HG02588 (cell line): ENCODE results near the gene FAM171A1.

Source experiments
- ATAC-seq: cut with Tn5 transposase; IDR thresholded peaks from one replicate; pipeline ENCODE4 v1.9.1; 2021; ENCODE audit warnings: mild to moderate bottlenecking, moderate library complexity; ENCODE audit not compliant: unreplicated experiment

Gene FAM171A1

DNA sequence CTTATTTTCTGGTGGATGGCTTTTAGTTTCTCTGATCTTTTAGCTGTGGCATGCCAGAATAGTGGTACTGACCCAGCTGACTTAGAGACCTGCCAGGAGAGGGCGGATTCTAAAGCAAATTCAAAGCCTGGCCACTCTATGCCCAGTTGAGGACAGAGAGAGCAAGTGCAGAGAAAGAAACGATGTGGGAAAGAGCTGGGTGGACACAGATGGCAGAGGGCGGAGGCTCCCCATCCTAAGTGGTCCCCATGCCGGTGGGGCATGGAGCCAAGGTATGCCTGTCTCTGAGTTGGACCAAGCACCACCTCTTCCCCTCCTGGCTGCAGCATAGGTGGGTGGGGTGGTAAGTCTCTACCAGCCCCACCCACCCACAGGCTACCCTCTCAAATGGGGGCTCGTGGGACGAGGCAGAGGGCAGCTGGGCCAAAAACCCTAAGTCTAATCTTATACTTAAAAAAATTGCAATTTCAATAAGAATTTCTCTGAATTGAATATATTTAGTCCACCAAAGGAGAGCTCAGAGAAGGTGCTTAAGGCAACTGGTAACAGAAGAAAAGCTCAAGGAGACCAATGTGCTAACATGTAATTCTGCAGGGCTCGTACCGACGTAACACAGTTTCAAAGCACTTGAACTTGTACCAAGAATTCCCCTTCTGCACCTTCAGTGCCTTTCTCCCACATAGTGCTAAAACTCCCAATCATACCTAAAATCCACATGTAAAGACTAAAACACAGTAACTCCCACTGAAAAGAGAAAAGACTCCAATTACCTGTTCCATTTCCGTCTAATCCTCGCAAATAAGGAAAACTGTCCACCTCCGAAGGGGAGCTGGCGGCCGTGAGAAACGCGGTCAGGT lies 116.9 kb downstream of the FAM171A1 start:
- ATAC-seq = no peak

DNA sequence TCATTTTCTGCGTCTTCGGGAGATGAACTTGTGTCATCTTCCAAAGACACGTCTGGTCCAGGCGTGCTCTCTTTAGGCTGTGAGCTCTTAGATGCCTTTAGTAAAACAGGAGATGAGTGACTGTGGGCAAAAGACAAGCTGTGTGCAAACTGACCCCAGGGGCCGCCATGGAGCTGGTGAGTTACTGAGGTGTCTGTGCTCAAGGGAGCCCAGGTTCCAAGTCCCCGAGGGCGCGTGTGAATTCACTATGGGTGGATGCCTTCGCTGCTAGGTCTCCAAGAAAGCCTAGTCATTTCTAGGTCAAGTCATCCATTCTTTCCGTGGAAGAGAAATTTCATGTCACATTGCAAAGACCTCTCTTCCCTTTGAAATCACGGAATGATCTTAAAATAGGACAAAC lies 118.7 kb downstream of the FAM171A1 start:
- no peak for ATAC-seq

DNA sequence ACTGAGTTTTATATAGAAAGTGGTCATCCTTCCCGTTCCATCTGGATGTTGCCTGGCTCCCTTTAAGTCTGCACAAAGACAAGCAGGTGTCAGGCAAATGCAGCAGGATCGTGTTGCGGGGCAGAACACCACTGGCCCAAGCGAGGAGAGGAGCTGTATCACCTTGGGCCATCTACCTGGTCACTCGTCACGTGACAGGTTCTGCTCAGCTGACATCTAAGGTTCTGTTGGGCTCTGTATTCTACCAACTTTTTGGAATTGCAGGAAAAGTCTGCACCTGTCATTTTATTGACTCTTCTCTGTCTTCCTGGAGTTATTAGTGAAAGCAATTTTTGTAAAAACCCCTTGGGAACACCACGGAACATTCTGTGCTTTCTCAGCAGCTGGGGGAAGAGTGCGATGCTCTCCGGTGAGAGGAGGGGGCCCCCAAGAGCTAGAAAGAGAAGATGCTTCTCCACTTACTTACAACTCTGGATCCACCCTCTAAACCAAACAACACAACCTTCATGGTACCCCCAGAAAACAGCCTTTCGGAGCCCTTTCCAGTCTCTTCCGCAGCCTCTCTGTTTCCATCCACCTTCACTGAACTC lies 119.2 kb downstream of the FAM171A1 start:
- no peak for ATAC-seq

DNA sequence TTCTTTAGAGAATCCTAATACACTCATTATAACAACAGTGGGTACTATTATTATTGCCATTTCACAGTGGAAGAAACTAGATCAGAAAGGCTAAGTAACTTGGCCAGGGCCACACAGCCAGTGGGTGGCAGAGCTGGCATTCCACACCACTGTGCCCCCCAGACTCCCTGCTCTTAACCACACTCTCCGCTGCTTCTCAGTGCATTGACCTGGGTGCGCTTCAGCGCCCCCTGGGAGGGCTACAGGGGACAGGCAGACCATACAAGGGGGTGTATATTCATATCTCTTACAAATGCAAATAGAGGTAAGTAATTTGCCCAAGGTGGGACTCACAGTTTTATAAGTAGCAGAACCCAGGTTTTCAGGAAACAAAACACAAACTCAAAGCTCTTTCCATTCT lies 125.6 kb downstream of the FAM171A1 start:
- no peak for ATAC-seq

DNA sequence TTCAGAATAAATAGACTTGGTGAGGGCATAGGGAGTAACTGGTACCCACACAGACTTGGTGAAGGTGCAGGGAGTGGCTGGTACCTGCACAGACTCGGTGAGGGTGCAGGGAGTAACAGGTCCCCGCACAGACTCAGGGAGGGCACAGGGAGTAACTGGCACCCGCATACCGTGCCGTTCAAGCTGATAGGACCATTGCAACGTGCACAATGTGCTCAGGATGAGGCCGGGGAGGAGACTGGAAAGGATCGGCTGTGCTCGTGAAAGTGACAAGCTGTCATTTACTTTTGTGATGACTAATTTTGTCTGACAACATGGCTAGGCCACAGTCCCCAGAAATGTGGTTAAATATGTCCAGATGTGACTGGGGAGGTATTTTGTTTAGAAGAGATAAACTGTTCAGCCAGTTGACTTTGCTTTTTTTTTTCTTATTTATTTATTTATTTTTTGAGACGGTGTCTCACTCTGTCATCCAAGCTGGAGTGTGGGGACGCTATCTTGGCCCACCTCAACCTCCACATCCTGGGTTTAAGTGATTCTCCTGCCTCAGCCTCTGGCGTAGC lies 126.4 kb downstream of the FAM171A1 start:
- ATAC-seq = no peak

DNA sequence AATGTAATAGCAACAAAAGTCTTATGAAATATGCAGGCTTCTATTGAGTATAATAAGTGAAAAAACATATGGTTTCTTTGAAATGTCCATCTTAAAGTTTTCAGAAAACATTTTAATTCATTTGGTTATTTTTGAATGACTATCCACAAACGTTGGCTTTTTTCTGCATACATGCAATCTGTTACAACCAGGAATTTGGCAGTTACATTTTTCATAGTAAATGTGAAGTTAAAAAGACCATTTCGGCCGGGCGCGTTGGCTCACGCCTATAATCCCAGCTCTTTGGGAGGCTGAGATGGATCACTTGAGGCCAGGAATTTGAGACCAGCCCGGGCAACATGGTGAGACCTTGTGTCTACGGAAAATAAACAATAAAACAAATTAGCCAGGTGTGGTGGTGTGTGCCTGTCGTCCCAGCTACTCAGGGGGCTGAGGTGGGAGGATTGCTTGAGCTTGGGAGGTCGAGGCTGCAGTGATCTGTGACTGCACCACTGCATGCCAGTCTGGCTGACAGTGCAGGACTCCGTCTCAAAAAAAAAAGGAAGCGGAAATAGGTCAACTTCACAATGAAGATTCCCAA lies 128.7 kb downstream of the FAM171A1 start:
- ATAC-seq = no peak

DNA sequence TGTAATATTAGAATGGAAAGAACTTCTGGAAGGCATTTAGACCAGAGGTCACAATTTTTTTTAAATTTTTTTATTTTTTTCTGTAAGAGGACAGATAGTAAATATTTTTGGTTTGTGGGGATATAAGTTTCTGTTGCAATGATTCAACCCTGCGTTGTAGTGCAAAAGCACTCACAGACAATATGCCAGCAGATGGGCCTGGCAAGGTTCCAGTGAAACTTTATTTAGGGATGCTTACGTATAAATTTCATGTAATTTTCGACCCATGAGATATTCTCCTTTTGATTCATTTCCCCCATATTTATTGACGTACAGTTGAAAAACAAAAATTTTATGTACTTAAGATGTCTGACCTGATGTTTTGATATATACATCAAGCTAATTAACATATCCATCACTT lies 129.8 kb downstream of the FAM171A1 start:
- no peak for ATAC-seq

DNA sequence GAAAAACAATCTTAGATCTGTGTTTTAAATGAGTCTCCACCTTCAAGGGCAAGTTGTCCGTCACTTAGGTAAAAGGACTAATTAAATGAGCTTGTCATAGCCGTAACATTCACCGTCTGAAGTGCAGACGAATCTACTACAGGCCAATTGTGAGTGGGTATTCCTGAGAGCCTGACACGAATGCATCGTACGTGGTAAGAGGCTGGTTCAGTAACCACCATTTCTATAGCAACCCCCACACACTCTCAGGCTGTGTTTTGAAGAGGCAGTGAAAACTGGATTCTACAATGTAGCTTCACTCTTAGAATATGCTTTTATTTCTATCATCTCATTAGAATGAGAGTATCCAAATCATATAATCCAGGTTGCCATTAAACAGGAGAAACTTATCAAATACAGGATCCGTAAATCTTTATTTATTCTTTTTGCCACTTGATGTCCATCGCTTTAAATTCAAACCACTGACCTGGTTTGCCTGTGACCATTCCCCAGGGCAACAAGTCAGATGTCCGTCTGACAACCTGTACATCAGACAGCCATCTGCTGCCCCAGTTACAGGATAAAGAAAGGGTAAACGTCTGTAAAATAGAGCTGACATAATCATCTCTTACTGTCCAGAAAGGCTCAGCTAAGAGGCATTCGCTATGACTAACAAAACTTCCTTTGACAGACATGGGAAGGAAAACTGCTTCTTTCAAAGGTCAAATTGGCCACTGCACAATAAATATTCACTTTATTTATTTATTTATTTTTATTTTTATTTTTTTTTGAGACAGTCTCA lies 132.3 kb downstream of the FAM171A1 start:
- no peak for ATAC-seq

DNA sequence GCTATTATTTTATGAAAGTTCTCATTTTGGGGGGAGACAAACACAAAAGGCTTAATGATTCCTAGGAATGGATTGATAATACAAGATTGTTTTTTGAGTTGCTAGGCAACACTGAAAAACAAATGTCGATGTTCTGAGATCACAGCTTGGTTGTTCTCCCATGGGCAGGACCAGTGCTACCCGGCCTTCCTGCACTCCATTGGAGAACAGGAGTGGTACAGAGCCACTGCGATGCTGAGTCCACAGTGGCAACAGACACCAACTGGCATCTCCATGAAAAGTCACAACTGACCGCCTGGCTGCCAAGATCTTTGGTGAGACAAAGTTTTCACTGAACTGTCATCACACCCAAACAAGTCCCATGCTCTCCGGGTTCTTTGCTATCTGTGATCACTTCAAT lies 133.7 kb downstream of the FAM171A1 start:
- ATAC-seq = no peak

DNA sequence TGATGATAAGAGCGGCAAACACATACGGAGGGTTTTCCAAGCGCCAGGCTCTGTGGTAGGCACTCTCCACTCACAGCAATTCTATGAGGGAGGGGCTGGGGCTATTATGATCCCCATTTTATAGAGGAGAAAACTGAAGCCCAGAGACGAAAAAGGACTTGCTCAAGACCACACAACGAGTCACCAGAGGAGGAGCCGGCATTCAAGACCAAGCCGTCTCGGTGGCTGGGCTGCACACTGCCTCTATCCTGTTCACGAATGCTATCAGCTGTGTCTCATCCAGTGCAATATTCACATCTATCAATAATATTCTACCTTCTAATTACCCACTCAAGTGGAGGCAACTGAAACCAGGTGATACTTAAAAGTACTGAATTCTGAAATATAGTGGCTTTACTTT lies 134.7 kb downstream of the FAM171A1 start:
- ATAC-seq = no peak

DNA sequence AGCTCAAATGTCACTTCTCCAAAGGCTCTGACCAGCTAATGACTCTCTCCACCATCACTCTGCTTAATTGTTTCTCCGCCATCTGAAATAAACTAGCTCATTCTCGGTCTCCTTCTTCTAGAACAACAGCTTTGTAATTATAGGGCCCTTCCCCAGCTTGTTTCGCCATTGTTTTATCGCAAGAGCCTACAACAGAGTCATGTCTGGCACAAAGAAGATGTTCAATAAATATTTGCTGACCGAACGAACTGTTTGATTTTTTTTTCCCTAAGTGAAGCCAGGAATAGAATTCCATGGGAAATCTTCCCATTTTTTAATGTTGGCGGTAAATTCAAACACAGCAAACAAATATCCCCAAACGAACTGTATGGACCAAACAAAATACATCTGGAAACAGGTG lies 138.8 kb downstream of the FAM171A1 start:
- no peak for ATAC-seq

DNA sequence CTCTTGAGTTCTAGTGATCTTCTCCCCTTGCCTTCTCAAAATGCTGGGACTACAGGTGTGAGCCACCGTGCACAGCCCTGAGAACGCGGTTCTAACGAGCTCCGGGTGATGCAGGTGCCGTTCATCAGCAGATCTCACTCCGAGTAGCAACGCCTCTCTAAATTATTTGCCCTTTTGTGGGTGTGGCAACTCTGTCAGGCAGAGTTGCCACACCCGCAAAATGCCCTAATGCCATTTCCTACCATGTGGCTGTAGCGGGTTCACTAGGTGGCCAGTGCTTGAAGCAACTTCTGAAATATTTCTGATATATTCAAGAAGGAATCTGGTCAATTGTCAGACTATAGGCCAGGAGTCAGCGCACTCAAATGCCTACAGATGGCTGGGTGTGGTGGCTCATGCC lies 139.7 kb downstream of the FAM171A1 start:
- ATAC-seq = no peak

DNA sequence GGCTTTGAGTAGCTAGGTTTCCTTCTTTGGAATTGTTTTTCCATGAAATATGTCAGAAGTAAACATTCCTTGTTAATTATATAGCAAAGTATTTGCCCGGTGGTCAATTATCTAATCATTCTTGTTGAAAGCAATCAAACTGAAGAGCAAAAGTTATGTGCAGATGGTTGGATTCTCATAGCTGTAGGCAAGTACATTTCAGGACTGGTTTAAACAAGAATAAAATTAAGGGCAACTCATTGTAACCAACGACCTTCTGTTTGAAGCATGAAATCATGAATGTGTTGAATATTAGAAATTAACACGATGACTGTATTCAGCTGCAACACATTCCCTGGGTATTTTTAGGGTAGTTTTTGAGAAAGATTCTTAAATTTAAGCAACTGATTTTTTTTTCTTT lies 140.8 kb downstream of the FAM171A1 start:
- ATAC-seq = no peak

DNA sequence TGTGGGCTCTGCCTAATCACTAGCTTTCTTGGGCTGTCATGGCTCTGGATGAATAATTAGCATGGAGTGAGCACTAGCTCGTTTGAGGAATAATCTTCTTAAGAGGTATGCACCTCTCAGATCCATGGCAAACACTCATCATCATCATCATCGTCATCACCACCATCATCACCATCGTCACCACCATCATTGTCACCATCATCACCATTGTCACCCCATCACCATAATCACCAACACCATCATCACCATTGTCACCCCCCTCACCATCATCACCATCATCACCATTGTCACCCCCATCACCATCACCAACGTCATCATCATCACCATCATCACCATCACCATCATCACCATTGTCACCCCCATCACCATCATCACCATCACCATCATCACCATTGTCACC lies 141.8 kb downstream of the FAM171A1 start:
- ATAC-seq = no peak

DNA sequence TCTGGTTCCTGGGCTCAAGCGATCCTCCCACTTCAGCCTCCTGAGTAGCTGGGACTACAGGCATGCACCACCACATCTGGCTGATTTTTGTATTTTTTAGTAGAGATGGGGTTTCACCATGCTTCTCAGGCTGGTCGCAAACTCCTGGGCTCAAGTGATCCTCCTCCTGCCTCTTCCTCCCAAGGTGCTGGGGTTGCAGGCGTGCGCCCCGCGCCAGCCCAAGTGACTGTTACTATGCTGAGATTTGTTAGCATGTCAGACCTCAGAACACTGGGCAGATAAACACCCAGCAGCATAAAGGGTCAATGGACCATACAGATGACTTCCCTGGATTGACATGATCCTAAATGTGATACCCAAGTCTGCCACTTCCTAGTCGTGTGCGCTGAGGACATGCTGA lies 142.7 kb downstream of the FAM171A1 start:
- no peak for ATAC-seq

DNA sequence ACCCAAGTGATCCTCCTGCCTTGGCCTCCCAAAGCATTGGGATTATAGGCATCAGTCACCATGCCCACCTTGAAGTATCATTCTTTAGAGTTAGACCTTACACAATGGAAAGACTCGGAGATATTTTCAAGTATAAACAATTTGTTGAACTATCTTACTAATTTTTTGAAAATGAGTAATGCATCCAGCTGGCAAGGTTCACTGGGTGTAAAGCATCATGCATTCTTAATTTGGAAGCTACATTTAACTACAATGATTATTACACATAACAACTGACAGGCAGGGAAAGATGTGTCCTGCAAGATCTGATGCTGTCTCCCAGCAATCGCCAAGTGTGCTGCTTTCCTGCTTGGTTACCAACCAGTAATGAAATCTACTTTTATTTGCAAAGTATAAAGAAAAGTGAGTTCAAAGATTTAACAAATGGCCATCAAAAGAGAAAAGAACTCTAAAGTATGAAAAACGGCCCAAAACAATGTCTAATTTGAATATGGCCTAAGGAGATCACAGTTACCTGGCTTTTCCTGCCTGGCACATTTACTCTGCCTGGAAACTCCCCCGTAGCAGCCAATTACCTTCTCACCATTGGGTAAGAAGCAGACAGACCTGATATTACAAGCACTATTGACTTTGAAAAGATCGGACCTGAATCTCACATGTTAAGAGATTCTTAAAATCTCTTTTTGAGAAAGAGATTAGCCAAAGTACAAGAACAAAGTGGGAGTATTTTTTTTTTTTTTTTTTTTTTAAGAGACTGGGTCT lies 143.3 kb downstream of the FAM171A1 start:
- no peak for ATAC-seq

DNA sequence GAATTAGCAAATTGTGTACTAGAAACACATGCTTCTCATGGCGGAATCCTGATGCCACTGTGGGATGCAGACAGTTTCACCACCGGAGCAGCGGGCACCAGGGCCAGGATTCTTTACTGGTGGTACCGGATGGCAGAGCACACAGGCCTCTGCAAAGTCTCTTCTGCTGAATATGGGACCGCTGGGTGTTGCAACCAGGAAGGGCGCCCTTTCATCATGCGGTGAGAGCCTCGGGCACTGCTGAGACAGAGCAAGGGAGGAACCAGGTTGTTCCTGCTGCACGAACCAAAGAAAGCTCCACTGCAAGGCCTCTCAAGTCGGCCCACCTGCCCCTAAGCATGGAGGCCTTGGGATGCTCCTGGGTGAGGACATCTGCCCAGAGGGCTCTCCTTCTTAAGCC lies 145.6 kb downstream of the FAM171A1 start:
- ATAC-seq = no peak

DNA sequence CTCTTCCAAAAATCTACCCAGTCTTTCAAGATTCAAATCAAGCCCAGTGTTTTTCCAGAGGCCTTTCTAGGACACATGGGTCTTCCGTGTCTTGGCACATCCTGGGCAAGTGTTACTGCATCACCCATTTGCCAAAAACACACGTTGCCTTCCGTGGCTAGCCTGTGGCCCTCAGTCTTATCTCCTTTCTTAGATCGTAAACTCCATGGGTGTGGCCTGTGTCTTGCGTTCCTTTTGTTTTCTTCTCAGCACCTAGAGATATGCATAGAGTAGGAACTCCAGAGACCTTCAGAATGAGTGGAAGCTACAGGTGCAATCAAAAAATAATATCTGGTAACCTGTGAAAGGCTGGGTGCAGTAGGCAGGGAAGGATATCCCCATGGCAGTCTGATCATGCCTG lies 146.1 kb downstream of the FAM171A1 start:
- no peak for ATAC-seq

DNA sequence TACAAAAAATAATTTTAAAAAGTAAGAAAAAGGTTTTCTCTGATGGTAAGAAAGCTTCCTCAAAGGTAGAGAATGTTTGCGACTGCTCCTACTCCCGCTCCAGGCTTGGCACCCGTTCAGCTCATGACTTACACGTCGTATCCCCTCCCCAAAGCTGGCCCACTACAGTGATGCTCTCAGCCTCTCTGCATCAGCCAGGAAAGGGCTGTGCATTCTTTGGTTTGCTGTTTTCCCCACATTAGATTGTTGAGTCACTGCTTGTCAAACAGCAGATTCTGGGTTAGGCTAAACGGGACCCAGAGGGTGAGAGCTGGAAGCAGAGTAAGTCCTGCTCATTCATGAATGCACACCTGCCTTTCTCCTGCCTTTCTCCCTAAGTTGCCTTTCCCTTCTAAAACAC lies 147.9 kb downstream of the FAM171A1 start:
- ATAC-seq = no peak

DNA sequence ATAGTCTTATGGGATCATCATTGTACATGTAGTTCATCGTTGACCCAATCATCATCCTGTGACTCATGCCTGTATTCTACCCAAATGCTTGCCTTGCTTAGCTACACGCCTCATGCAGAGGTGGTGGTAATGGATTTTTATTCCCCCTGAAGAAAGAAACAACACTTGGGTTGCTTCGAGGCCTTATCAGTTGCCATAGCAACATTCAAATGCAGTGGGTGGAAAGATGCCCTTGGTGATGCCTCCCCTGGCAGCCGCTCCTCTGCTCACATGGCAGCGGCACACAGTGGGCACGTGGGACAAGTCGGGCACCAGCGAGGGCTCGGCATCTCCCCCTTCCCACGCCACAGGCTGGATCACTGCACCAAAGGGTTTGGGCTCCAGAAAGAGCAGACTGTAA lies 148.6 kb downstream of the FAM171A1 start:
- ATAC-seq = no peak

DNA sequence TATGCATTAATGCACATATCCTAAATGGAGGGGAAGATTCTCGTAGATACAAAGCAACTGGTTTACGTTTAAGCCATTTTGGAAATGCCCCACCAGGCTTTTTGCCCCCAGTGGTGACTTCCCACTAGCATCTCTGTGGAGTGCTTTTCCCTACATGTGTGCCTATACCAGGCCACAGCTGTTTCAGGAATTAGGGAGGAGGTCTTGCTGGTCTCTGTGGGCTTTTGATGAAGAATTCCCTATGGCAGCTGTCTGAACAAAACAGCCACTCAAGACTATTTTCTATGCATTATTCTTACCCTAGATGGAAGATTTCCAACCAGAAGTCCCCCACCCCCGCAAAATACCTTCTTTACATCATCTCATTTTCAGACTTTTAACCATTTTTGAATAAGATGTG lies 150.6 kb downstream of the FAM171A1 start:
- ATAC-seq = no peak
